ENCODE data around the gene RELT.
"Not testable (repeated sequence)": the region's sequence is repeated elsewhere in the genome, so short reads cannot be mapped to it uniquely, and the experiment has no call there.

Gene RELT

DNA sequence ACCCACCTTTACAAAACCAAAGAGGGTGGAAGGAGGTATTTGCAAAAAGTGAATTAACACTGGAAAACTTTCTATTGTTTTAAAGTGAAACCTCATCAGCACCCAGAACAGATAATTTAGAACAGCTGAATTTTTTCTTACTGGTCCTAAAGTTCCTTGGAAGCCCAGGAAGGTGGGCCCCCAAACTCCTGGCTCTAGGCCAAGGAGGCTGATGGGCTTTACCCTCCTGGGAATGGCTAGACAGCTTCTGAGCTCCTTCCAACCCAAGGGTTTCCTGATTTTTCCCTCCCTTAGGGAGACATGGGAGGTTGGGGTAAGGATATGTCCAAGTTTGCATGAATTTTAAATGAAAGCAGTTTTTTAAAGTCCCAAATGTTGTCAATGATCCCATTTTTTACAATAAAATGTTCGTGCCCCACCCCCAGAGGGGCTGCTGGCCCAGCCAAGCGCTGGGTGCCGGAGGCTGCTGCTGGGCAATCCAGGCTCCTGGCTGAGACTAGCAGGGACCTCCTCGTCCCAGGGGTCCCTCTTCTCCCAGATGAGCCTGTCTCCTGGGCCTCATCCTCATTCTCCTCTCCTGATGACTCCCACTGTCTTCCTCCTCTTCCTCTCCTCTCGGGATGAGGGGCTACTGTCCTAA is 28.4 kb downstream of the RELT start:
- no peak for DNase-seq

DNA sequence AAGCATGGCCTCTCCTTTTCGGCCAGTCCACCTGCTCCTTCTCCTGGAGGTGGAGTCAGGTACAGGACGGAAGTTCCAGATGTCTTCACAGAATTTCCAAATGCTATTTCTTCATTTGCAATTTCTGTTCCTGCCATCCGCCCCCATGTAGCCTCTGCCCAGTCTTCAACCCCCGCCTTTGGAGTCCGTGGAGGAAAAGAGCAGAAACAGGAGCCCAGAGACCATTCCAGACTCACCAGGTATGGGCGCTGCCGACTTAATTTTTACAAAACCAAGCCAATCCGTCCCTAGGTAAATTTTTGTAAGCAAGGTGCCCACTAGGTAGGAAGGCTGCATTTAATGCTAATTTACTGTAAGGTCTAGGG is 28.9 kb downstream of the RELT start:
- no peak for DNase-seq

DNA sequence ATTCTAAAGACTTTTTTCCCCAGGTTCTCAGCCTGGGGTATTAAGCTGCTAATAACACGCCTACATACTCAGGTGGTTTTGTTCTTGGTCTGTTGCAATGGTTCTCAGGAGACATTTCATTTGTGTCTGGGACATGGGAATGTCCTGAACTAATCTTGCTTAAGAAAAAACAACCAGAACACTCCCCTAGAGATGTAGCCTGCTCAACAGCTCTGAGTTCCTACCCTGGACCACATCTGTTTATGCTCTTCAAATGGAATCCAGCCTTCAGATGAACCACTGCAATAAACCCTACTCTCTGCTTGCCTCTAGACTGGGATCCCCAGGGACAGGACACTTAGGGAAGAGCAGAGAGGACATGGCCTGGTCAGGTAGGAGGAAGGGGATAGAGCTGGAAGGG is 29.9 kb downstream of the RELT start:
- no peak for DNase-seq

DNA sequence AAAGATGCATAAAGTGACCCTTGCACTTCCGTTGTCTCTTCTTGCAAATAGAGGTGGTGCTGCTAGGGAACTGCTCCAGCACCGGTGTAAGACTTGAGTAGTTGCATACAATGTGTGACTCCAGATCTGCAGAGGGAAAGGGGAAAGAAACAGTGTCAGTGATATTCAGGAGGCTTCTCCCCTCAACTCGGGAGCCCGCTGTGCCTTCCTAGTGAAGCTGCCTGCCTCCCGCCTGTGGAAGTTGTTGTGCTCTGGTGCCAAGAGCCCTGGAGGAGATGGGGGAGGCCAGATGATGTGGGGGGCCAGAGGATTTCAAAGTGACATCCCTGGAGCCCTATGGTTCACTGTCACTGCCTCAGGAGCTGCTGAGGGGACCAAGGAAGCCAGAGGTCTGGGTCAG is 30.4 kb downstream of the RELT start:
- DNase-seq = no peak

DNA sequence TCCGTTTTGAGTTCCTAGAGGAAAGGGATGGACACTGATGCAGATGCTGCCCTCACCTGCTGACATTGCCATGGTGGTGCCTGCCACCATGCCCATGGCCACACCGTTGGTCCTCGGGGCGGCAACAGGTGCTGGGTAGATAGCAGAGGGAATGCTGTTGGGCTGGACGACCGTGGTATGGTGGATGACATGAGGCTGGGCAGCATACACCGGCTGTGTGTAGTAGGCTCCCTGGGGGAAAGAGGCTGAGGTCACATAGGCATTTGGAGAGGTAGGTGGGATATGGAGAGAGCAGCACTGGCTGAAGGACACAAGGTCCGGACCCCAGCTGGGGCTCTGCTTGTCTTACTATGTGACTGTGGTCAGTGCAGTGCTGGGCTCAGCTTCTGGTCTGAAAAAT is 33.2 kb downstream of the RELT start:
- no peak for DNase-seq

DNA sequence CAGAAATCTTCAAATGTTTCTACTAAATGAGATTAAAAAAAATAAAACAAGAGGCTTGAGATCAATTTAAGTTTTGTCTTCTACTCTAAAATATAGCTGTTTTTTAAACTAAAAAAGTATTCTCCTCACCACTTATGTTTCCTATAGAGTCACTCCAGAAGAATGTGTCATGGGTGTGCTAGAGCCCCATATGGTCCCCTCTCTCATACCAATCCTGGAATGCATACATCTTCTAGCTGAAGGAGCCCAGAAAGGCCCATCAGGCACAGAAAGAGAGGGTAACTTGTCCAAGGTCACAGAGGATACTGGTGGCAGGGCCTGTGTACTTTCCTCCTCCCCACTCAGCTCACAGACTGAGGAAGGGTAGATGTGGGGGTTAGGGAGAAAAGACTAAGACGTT is 34.4 kb downstream of the RELT start:
- DNase-seq = no peak

DNA sequence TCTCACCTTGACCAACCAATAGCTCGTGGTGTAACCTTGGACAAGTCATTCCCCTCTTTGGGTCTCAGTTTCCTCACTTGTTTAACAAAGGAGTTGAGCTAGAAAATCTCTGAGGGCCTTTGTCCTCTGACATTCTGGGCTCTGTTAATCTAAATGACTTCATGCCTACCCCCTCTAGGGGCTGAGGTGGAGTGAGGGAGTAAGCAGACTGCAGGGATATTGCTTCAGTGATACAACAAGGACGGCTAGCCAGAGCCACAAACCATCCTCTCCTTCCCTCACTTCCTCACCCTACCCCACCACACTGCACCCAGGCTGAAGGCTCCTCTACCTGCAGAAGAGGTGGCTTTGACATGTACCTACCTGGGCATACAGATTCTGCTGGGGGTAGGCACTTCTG is 34.8 kb downstream of the RELT start:
- no peak for DNase-seq

DNA sequence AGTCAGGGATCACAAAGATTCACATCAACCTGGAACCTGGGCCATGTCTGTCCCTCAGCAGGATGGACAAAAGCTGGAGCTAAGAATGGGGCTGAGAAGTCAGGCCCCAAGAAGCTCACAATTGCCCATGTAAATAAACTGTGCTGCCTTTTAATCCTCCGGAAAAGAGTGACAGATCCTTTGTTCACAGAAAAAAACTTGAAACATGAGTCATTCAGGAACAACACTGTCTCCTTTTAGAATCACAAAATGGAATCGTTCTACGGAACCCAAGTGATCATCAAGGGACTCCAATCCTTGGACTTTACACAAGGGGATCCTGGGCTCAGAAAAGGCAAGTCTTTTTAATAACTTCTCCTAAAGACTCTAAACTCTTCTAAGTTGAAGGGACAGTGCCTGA is 36.1 kb downstream of the RELT start:
- no peak for DNase-seq

DNA sequence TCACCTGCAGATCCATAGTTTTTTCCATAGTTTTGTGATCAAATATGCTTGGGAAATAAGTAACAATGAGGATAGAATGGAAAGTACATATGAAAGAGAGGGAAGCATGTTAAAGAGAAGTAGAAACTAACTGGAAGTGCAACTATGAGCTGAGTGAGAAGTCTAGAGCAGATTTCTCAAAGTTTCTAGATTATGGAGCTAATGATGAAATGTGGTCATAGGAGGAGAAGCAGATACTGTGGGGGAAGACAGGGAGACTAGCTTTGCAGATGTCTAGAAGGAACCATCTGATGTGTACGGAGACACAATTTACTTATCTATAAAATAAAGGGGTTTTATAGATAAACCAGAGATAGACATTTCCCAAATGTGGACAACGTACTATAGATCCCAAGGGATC is 37.1 kb downstream of the RELT start:
- no peak for DNase-seq

DNA sequence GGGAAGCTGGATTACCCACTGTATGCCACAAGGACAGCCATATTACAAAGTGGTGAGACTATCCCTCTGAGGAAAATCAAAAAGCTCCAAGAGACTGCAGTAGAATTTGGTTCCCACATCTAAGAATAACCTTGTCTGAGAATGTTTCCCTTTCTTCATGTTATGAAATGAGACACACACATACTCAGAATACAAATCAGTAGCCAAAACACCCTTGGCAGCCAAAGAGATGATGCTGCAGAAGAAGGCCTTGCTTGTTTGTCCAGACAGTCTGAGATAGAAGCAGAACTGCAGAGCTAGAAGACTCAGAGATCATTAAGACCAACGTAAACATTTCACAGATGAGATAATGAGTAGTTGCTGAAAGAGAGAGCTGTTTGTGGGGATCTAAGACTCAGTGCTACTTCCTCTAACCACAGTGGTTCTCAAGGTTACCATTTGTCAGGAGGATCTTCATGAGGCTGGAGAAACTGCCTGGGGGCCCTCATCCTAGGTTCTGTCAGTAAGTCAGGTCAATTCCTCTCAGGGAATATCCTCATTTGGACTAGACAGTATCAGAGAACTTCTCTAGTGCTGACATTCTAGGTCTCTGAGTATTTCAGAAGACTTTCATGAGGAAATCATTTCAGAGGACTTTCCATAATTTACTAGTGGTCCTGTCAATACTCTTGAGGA is 38.9 kb downstream of the RELT start:
- no peak for DNase-seq

DNA sequence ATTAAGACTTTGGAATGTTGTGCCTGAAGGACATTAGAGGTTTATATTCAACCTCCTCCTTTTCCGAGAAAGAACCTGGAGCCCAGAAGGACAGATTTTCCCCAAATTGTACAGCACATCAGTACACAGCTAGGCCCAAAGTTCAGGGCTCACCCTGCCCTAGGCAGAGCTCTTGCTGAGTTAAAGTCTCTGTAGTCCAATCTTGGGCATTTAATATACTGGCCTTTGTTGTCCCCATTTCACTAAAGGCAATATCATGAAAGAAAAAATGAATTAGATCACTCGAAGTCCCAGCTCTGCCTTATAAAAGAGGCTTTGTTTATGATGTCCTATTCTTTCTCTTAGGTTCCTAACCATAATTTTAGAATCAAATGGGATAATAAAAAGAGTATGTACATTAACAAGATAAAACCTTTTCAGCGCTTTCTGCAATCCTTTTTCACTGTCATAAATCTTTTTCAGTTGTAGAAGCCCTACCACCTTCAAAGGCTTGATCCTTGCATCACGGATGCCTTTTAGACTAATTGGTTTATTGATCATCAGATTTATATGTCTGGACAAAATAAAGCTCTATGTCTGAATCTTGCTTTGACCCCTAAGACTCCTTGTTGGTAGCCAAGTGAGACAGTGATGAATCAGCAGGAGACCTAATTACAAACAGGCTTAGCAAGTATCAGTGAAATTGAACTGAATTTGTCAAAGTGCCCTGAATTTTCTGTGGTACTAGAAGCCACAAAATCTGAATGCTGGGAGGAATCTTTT is 39.8 kb downstream of the RELT start:
- DNase-seq = no peak

DNA sequence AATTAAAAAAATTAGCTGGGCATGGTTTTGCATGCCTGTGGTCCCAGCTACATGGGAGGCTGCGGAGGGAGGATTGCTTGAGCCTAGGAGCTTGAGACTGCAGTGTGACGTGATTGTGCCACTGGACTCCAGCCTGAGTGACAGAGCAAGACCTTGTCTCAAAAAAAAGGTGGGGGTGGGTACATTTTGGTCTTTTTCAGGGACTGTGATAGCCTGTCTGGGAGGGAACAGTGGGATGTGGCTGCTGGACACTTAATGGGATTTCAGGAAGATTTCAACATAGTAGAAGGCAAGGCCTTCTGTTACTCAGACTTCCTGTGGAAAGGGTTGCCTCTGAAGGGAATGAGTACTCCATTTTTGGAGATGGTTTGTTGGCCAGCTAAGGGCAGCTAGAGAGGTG is 40.6 kb downstream of the RELT start:
- no peak for DNase-seq

DNA sequence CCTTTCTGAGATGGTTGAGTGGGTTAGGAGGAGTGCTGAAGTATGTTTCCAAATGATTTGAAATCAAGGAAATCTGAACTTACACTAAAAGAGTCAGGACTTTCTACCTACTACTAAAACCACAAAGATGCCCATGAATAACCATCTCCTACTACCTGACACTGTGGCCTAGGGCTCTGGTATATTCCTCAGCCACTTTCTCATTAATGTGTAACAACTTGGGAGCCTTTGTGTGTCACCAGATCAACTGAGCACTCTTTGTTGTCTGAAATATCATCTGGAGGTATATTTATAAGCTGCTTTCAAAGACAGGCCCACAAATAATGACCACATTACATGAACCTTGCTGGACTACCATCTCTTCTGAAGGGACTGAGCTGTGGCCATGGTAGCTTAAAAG is 43.9 kb downstream of the RELT start:
- DNase-seq = no peak

DNA sequence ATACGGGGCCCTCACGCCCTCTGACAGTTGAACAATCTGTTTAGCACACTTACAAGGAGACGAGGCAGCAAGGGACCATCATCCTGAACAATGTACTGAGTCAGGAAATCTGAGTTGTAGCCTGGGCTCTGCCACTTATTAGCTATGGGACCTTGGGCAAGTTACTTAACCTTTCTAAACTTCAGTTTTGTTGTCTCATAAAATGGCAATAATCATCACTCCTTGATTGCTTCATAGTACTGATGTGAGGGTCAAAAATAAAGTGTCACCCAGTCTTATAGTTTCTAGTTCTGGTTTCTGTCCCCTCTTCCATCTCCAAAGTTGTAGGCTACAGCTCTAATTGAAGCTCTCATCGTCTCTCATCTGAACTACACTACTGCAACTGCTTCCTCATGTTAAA is 46.7 kb downstream of the RELT start:
- DNase-seq = no peak

DNA sequence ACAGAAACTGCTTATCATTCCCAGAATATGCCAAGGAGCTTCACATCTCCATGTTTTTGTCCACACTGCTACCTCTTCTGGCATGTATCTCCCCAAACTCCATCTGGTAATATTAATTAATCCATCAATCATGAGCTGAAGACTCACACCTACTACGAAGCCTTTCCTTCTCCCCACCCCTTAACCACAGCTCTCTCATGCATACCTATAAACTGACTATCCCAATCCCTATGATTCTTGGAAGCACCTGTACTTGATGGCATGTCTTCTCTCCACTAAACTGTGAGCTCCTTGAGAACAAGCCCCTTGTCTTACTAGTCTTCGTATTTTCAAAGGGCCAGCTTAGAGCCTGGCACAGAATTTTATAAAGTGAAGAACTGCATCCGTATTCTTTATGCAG is 47.3 kb downstream of the RELT start:
- DNase-seq = no peak

DNA sequence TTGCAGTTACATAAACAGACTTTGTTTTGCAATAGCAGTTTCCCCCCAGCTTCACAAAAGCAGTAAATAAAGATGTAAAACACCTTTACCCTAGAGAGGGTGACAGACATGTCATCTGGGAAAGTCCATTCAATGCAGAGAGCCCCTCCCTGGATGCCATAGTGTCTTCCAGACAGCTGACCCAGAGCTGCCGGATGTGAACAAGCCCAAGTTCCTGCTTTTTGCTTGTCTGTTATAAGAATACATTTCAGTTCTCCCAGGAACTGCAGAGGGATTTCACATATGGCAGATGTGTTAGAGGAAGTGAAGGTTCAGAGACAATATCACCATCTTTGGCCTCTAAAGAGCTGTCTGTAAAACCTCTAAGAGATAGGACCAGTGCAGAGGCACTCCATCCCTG is 48.9 kb downstream of the RELT start:
- no peak for DNase-seq

DNA sequence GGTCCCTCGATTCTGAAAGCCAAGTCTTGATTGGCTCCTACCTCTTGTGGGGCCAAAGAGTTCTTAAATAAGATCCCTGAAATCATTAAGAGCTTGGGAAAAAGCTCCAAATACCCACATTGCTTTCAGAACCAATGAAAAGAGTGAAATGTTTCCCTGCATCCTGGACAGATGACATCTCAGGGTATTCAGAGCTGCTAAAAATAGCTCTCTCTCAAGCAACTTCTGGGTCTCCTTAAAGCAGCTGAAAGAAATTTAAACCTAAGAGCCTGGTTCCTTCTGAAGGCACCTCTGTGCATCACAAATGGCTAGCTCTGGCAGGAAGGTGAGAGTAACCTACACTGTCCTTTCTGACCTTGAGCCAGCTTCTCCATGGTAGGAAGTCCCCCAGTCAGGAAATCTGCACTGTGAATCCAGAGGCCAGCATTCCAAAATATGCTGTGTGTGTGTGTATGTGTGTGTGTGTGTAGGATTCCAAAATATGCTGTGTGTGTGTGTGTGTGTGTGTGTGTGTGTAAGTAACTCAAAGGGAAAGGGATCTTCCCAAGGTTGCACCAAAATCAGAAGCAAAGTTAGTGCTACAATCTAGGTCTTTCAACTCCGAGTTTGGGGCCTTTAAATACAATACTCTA is 50.1 kb downstream of the RELT start:
- peak; percentile 53 for DNase-seq

DNA sequence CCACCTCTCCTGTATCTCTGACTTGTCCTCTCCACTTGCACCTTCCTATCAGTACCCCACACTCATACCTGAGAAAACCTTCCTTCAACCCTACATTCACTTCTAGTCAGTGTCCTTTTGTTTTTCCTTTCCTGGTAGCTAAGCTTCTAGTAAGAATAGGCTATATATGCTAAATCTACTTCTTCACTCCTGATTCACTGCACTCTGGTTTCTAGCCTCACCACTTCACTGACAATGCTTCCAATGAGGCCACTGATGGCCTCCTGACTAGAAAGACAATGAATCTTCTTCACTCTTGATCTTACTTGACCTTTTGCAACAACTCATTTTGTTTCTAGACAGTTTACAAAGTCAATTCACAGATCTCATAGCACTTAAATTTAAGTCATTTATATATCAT is 52.0 kb downstream of the RELT start:
- no peak for DNase-seq

DNA sequence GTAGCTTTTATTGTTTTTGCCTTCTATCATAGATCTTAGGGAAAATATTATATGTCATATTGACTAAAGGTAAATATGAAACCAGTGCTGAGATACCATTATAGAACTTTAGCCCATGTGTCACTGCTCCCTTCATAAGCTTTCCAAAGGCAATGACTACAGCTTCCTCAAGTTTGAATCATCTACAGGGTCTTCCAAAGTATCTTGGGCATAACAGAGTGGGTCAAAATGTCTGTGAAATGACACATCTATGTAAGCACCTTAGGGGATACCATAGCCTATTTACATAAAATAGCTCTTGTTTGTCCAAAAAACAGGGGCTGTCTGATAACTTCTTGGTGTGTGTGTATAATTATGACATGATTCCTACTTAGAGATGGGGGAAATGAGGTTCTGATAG is 52.5 kb downstream of the RELT start:
- no peak for DNase-seq

DNA sequence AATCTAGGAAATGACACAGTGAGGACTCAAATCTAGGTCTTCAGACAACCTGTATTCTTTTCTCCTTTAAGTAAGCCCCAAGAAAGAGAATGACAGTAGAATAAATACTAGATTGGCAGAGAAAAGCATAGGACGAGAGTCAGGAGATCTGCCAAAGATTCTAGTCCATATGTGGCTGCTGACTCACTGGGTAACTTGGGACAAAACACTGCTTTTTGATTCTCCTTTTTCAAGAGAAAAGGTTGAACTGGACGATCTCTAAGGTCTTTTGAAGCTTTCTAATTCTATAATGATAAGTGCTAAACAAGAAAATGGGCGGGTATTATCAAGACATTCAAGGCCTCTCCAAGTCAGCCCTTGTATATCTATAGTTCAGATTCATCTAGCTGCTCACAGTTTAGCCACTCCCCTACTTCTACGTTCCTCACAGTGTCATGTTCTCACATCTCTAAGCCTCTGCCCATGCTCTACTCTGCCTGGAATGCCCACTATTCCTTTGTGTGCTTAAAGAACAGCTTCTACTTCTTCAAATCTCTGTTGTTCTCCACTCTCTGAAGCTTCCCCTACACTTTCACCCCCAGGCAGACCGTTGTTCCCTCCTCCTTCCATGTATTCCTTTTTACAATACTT is 53.0 kb downstream of the RELT start:
- DNase-seq = no peak

DNA sequence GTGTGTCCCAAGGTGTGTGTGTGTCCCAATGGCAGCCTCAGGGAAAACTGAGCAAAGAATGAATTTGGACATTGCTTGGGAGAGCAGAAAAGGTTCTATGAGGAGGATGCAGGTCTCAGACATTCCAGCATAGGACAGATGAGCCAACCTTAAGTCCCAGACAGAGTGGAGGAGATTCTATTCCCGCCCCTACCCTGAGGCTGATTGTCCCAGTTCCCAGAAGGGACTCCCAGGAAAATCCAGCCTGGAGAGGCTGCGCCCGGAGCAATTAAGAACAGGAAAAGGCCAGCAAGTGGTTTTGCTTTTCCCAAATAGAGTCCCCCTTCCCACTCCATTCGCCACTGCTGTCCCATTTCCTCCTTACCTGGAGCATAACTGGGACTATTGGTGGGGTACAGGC is 54.1 kb downstream of the RELT start:
- DNase-seq = no peak

DNA sequence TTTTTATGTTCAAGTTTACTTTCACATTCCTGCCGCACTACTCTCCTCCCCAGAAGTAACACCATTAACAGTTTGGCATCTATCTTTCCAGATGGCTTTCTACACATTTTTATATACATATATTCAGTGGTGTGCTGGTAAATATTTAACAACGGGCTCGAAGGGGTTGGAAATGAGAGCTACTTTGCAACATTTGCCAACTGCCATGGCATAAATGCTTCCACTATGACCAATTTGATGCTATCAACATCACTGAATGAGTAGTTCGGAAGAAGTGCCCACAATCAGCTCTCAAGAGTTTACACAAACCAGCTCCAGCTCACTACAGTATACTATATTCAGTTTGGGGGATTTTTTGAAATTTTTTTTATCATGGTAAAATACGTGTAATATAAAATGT is 55.2 kb downstream of the RELT start:
- DNase-seq = no peak

DNA sequence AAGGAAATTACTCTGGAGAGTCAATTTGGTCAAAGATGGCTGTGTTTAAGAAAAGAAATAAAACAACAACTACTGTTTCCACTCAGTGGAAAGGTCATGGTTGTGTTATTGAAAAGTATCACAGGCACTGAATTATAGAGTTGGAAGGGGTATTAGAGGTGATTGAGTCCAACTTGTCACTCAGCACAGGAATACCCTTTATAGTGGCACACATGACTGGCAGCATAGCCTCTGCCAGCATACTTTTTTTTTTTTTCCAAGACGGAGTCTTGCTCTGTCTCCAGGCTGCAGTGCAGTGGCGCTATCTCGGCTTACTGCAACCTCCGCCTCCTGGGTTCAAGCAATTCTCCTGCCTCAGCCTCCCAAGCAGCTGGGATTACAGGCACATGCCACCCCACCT is 60.7 kb downstream of the RELT start:
- DNase-seq = not testable (repeated sequence)
